AG08396 (cell line): ENCODE data around the gene ABTB2.

ENCODE experiments used
- DNase-seq: peaks from one replicate; pipeline ENCODE4 v3.0.0; 2012; ENCODE audit warnings: low spot score, mixed read lengths

ABTB2 gene

DNA sequence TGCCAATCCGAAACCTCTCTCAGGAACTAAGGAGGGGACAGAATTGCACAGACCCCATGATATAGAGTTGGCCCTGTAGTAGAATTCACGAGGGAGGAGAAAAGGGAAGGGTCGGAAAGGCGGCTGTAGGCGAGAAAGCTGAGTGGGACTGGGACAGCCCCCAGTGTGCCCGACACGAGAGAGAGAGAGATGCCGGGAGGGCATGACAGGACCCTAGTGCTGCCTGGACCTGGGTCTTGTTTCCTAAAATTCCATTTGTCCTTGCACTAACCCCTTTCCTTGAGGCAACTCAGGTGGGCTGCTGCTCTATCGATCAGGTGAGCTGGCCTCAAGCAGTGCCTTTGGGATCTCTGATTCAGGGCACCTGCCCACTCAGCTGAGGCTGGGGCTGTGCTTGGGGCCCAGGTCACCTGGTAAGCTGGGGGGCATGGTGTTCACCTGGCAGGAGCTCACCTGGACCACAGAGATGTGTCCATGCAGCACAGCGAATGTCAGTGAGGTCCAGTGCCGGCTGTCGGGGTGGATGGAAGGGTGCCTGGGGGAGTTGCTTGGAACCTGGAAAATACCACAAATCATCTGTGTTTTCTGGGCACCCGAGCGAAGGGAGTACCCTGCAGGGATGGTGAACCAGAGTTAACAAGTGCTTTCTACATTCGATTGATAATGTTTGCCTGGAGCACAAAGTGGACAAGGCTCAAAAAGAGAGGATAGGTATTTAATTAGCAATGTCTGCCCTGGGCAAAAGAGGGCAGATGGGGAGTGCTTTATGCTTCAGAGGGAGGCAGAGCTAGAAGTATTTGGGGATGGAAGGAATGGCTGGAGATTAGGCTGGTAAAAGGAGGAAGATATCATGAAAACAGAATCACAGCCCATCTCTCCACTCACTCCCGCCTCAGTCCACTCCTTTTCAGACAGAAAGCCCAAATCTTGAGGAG, 190.7 kb downstream of the ABTB2 start:
- DNase-seq: no peak

DNA sequence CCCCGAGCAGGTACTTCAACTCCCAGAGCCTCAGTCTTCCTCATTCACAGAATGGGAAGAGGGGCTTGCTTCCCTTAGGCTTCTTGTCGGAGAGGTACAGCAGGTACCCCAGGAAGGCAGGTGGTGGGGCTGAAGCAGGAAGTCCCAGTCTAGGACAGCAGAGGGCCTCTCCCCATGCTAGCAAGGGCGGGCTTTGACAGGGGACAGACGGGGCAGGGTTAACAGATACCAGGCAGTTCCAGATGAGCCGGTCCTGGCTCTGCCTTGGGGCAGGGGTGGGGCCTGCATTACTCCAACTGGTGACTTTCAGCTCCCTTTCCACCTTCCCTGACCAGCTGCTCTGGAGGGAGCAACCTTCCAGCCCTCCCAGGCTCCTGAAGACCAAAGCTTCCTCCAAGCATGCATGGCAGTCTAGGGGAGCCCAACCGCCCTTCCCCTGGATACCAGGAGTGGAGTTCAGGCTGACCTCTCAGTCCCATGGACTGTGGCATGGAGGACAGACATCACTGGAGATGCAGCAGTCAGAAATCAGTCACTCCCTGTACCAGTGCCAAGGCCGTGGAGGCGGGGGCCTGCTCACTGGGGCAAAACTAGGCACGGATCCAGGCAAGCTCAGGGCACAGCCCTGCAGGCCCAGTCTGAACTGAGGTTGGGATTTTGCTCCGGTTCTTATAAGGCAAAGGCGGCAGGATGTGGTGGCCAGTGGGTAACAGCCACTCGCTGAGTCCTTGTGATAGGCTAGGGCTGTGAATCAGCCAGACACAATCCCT, 191.8 kb downstream of the ABTB2 start:
- peak; percentile 41 for DNase-seq

DNA sequence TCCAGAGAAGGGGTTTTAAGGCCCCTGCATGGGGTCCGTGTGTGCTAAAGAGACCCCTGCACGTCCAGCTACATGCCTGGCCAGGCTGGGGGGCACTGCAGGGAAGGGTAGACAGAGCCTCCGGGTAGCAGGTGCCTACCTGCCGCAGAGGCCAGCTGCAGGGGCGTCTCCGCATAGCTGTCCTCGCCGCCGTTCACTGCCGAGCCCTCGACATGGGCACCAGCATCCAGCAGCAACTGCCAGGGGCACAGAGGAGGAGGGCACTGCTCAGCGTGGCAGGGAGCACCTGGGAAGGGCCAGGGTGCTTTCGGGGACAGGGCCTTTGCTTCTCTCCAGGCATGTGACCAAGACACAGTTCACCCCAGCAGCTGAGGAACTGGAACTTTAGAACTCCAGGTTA, 192.7 kb downstream of the ABTB2 start:
- DNase-seq: no peak

DNA sequence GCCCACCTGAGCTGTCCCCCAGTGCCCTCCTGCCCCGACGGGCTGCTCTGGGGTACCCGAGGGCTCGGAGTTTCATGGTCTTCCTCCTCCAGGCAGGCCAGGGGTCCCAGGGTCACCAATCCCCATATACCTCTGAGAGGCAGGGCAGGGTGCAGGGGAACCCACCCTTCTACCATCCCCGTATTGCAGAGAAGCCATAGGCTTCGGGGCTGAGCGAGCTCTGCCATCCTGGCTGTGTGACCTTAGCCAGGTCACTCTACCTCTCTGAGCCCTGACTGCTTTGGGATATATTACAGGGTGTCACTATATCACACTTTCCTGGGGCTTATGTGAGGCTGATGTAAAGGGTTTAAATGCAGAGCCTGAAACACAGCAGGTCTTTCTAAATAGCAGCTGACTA, 195.0 kb downstream of the ABTB2 start:
- DNase-seq: no peak

DNA sequence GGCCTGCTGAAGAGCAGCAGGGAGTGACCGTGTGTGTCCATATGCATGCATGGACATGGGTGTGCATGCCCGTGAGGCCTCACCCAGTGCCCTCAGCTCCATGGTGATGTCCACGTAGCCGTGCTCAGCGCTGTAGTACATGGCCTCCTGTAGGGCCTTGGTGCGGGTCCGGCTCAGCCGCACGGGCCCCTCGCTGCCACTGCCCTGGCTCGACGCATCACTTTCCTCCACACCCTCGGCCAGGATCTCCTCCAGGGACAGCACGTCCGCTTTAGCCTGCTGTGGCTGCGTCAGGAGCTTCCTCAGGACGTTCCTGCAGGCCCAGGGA, 195.4 kb downstream of the ABTB2 start:
- DNase-seq: no peak

DNA sequence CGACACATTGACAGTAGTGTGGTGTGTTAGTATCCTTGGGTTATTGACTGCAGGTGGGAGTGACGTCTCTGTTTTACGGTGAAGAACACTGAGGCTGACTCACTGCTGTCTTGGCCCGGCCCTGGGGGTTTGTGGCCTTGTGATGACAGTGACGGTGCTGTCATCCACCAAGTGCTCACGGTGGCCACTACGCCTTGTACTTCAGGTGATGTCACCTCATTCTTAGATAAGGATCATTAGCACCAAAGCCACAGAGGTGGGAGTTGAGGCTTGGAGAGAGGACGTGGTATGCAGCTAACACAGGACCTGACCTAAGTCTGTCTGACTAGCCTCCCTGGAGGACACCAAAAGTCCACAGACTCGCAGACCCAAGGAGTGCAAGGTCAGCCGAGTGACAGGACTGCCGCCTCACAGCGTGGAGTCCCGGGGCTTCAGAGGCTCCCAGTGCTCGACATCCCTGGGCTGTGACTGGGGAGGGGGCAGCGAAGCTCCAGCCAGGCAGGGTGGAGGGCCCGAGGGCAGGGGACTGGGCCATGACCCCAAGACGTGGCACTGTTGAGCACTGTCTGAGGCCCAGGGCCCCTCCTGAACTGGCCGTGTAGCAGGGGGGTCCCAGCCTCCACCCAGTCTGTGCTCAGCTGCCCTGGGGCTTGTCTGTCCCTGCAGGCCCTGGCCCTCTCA, 195.9 kb downstream of the ABTB2 start:
- DNase-seq: no peak

DNA sequence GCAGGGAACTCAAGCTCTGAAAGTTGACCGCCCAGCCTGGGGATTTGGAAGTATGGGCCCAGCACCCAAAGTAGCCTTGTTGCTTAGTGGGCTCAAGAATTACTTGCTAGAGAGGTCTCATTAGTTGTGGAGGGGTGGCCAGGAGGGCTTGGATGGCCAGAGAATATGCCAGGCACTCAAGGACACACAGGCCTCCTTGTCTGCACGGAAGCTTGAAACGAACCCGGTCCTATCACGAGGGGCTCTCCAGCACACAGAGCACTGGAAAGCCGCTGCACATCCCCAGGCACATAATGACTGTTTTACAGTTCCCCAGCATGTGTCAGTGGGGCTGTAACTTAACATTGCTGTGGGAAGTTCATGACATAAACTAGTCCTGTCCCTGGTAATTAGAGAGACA, 196.4 kb downstream of the ABTB2 start:
- no peak for DNase-seq

DNA sequence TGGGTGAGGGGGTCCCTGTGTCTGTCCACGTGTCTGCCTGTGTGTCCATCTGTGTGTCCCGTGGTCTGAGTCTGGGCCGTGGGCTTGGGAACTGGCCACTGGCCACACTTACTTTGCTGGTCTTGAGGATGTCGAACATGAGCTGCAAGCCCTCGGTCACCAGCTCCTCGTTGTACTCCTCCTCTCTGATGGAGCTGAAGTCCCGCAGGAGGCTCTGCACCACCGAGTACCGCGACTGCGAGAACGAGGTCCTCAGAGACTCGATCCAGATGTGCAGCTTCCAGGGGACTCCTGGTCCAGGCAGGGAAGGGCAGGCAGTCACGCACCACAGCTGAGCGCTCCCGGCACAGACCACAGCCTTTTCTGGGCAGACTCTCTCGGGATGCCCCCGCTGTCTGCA, 197.0 kb downstream of the ABTB2 start:
- no peak for DNase-seq

DNA sequence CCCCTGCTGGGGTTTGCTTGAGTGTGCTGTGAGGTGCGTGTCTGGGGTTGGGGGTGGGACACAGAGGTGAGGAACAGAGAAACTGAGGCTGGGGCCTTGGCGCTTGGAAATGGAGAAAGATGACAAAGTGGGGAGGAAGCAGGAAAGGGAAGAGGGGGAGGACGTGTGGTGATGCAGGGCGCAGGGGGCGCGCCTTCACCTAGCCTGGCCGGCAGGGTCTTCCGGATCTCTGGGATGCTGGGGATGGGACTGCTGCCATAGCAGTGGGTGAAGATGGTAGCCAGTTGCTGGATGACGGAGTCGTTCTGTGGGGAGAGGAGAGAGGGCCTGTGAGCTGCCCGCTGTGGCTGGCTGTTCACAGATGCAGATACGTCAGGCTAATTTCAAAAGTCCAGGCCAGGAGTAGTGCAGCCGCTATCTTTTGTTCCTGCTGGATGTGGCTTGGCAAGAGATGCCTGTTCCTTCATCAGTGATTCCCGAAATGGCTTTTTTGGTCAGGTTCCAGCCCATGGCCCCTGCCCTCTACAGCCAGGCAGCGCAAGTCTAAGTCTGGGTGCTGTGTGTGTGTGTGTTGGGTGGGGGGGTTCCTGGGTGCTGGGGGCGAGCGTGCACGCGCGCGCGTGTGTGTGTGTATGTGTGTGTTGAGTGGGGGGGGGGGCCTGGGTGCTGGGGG, 197.6 kb downstream of the ABTB2 start:
- no peak for DNase-seq

DNA sequence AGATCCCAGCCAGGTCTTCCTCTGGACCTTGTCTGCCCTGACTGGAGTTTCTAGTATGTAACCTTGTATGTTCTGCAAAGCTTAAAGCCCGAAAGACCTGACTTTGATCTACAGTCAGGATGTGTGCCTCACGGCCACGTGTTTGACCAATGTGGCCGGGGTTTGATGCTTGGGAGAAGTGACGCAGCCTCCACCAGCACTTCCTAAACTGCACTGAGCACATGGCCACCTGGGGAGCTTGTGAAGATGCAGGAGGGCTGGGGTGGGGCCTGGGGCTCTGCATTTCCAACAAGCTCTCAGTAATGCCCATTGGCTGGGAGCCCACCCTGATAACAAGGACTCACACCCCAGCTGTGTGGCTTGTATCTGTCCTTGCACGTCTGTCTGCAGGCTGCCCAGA, 199.1 kb downstream of the ABTB2 start:
- no peak for DNase-seq

DNA sequence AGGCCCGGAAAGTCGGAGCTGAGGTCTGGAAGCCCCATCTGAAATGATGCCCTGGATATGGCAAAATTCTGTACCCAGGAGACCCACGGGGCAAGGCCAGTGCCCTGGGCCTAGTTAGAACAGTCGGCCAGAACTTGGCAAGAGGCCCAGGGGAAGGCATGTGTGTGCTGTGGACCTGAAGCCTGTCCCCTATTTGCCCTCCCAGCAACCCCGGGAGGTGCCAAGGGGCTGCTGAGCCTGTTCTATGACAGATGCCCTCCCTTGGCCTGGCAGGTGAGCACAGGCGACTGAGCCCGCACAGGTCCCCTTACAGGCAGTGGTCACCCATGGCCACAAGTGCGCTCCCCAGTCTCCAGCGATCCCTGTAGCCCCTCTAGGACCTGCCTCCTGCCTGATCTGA, 200.6 kb downstream of the ABTB2 start:
- DNase-seq: no peak

DNA sequence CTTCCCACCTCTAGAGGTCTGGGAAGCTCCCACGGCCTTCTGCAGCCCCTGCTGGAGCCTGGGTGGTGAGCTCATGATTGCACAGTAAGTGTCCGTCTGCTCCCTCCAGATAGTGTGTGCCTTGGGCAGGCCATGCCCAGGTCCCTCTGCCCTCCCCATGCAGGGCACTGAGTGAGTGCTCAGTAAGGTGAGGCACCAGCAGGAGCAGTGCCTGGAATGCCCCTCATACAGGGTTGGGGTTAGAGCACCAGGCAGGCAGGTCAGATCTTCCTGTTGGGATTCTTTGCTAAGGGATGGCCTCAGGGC, 202.1 kb downstream of the ABTB2 start:
- DNase-seq: no peak

DNA sequence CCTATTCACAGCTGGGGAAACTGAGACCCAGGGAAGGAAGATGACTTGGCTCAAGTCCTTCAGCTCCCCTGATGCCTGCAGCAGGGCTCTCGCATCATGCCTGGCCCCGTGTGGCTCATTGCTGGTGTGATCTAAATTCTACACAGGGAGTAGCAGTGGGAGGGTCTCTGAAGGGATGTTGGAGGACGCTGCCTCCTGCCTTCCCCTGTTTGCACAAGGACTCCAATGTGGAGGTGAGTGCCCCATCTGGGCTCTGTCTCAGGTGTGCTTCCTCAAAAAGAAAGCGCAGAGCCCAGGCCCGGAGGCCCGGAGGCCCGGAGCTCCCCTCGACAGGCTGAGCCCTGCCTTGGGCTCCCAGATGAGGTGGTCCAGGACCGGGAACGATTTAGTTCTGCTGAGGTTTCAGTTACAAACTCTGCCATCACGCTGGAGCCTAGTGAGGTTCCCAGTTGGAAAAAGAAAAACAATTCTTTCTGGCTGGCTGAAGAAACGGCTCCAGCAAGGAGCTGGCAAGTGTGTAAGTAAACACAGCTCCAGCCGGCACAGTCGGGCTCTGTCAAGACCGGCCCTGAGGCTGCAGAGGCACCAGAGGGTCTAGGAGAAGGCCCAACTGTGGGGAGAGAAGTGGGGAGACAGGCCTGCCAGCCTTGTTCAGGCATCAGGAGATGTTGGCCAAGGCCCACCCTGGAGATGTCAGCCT, 202.6 kb downstream of the ABTB2 start:
- no peak for DNase-seq

DNA sequence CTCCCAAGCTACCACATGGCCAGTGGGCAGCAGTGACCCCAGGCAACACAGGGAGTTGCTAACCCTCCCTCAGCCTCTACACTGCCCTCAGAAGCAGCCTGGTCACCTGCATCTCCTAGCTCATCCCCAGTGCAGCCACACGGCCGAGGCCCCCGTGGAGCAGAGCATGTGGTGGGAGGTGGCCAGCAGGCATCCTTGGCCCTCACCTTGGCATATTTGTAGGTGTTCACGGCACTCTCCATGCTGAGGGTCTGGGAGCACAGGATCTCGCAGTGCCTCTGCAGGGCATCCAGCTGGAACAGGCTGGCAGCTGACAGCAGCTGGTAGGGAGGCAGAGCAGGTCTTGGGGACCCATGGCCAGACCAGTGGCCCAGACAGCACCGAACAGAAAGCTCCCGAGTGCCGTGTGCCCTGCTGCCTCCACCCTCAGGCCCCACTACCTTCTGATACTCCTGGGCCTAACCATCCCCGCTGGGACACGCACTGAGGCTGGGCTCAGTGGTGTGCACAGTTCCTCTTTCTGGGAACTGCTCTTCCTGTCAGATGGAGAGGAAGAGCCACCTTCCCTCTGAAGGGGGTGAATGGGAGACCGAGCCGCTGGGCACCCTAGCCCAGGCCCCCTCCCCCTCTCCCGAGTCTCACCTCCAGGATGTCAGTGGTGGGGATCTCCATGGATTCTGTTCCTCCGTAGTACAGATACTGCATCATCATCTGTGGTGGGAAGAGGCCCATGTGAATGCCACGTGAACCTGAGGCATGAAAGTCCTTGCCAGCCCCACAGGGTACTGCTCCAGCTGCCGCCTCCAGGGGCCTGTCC, 203.5 kb downstream of the ABTB2 start:
- DNase-seq: no peak

DNA sequence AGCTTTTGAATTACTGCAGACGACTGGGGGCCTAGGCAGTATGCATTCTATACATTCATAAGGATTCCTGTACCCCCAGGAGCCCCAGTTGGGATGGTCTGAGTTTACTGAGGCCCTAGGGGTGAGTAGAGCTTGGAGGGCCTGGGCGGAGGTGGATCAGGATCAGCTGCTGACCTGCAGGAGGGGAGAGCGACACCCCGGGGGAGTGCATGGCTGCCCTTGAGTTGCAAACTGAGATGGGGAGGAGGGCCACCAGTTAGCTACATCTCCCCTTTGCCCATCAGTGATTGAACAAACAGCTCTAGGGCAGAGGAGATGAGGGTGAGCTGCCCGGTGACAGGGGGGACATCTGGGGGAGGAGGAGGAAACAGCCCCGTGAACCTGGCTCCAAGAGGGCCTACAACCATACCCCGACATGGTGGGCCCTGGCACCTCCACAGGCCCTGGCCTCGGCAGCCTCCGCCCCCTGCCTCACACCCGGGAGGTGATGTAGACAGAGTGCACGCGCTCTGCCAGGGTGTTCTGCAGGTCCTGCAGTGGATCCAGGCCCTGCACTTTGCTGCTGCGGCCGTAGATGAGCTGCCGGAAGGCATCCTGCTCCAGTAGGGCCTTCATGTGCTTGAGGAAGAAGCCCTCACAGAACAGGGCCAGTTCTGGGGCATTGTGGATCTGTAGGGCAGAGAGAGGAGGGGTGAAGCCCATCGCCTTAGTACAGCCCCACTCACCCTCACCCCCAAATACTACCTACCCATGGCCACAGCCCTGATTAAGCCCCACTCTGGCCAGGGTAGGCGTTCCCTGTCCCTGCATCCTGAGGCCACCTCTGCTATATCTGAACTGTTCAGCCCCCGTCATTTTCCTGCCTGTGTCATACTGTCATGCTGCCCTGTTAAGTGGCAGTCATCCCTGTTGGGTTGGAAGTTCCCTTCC, 205.6 kb downstream of the ABTB2 start:
- no peak for DNase-seq

DNA sequence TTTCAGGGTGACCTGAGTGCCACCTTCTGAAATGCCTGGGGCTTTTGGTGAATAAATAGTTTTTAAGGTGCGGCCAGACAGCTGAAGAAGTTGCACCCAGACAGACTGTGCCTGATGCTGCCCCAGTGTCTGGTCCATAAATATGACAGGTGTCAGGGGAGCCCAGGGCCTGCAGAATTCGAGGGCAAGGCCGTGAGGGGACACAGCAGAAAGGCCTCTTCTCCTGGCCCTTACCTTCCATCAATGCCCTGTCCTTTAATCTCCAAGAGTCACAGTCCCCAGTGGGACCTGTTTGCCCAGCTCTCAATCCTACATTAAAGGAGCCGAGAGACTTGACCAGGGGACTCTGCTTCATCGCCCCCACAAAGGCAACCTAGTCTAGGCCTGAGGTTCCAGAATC, 206.6 kb downstream of the ABTB2 start:
- DNase-seq: no peak

DNA sequence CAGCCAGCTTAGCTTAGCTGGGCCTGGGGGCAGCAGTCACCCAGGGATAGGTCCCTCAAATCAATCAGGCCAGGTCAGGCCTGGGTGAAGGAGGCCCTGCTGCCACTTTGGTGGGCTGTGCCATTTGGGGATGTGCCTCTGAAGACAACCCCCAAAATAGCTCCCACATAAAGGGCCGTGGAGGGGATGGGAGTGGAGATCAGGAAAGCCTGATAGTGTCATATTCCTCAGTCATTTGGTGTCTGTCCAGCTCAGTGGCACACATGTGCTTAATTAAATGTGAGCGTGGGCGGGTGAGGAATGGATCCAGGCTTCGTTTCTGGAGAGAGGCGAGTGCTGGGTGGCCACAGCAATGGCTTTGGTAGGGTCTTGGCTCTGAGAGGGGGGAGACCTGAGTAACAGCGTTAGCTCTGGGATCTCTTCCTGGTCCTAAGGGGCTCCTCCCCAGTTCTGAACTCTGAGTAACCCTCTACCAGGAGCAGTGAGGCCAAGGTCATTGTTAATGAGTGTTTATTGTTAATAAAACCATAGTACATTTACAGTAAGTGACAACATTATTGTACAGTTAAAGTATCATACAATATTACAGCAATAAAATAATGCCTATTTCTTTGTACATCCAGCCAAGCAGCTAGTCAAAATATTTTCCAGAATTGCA, 207.2 kb downstream of the ABTB2 start:
- DNase-seq: no peak

DNA sequence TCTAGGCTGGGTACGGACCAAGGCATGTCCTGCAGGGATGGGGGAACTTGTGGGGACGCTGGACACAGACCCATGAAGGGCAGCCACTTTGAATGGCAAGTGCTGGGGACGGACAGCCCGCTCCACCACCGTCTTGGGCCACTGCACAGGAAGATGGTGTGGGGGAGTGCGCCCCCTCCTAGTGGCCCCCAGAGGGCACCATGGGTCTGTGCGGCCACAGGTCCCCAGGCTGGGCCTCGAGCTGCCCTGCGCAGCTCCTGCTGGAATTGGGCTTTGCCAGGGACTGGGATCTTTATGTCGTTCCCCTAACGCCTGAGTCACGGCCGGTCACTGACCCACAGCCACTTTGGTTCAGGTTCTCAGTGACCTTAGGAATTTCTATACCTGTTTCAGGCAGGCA, 208.0 kb downstream of the ABTB2 start:
- peak; percentile 53 for DNase-seq

DNA sequence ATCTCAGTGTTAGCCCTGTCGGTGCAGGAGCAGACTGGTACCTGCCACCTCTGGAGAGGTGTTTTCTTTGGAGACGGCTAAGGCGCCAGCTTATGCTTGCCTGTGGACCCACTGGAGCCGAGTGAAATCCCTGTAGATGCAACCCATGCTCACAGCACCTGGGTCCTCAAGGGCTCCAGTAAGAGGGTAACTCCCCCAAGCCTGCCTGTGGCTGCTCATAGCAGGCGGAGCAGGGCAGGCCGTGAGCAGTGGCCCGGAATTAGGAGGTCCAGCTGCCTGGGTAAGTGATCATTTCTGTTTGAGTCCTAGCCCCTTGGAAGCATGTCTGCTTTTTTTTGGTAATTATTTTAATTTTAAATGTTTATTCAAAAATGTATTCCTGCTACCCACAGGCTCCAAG, 208.5 kb downstream of the ABTB2 start:
- no peak for DNase-seq
